Stomach (tissue), 9 donors: ENCODE measurements around the gene GLIS2. TPM values are rescaled to one million over a fixed set of nuclear protein-coding genes. Genes with fewer than 3 reads are reported as not detected.

ENCODE experiments used
- DNase-seq, 2 donors: peaks; one replicate each; pipeline versions ENCODE4 v3.0.0 to v3.0.0-alpha.2; 2013 to 2019
- H3K27ac ChIP-seq, 5 donors: fragments of 200-600 bp in 4 of 5; sonication (generic) in 4 of 5; one replicate each; pipeline ENCODE4 v1.5.1; 2013 to 2019; ENCODE audit warnings: mild to moderate bottlenecking in 1 of 5, moderate library complexity in 1 of 5
- H3K27me3 ChIP-seq, 3 donors: fragments of 200-600 bp; sonication (generic); one replicate each; pipeline ENCODE4 v1.5.1; 2017 to 2019; ENCODE audit warnings: mixed run types in 1 of 3
- H3K36me3 ChIP-seq, 4 donors: fragments of 200-600 bp; sonication (generic); 1 replicate in 3 of 4; 2 replicates in 1 of 4; pipeline ENCODE4 v1.5.1; 2016 to 2019
- H3K4me1 ChIP-seq, 4 donors: fragments of 200-600 bp; sonication (generic); one replicate each; pipeline ENCODE4 v1.5.1; 2016 to 2019
- H3K4me3 ChIP-seq, 4 donors: fragments of 200-600 bp; sonication (generic) in 3 of 4; one replicate each; pipeline ENCODE4 v1.5.1; 2016 to 2019; ENCODE audit warnings: mild to moderate bottlenecking in 1 of 4
- H3K9me3 ChIP-seq, 4 donors: fragments of 200-600 bp; sonication (generic); one replicate each; pipeline ENCODE4 v1.5.1; 2016 to 2019
- EP300 ChIP-seq: sonication (generic); formaldehyde crosslinking; IDR thresholded peaks from one replicate; pipeline ENCODE4 v1.6.1; 2017; ENCODE audit warnings: antibody characterized with exemption
- POLR2A ChIP-seq, 4 donors: fragments of 450-650 bp; IDR thresholded peaks; one replicate each; pipeline ENCODE4 v1.6.1; 2016; ENCODE audit warnings: antibody characterized with exemption in 4 of 4, control low read depth in 2 of 4, mild to moderate bottlenecking in 1 of 4, moderate library complexity in 1 of 4
- POLR2AphosphoS5 ChIP-seq, 3 donors: sonication (generic); formaldehyde crosslinking; IDR thresholded peaks; one replicate each; pipeline ENCODE4 v1.6.1; 2016; ENCODE audit warnings: antibody characterized with exemption in 3 of 3
- WGBS, 5 donors: extraction: QIAGEN DNeasy Blood & Tissue Kit in 3 of 5; methylation state at CpG; one replicate each; pipeline versions ENCODE4 v1.1.5 to v1.1.7; 2013 to 2018; 5-methylcytosine and 5-hydroxymethylcytosine counted together
- intact Hi-C: fragments of 100-400 bp; cut with DNase I; formaldehyde crosslinking; loops from one replicate; pipeline ENCODE4 v1.15.1; 2023; ENCODE audit warnings: low total_unique reads
- polyA plus RNA-seq, 3 donors: library from polyadenylated mRNA; stranded (reverse); fragments of 200-250 nt; gene quantifications; one replicate each; pipeline ENCODE4 v1.2.3, GENCODE V29; 2013
- total RNA-seq, 5 donors: library from RNA; depleted of rRNA; stranded (reverse); fragments of >200 nt; gene quantifications; one replicate each; pipeline versions ENCODE4 v1.1.0 to v1.2.3, GENCODE V29; 2014 to 2016
- TF ChIP-seq, protein P1 (sequence below), 7 experiments: fragments of 450-650 bp in 4 of 7; fragments of 200-600 bp in 3 of 7; sonication (generic) in 3 of 7; IDR thresholded peaks; one replicate each; pipeline ENCODE4 v1.5.1; 2016 to 2019; ENCODE audit warnings: antibody characterized with exemption in 7 of 7, control low read depth in 2 of 7, mild to moderate bottlenecking in 1 of 7
- donor health status: healthy with polysubstance abuse.
- donor health status: Bipolar disorder and iron deficiency.
- donor health status: healthy.

The GLIS2 gene
- total and polyA plus RNA-seq, 8 donors = 3.2 to 21.0 (median 5.2) TPM

DNA sequence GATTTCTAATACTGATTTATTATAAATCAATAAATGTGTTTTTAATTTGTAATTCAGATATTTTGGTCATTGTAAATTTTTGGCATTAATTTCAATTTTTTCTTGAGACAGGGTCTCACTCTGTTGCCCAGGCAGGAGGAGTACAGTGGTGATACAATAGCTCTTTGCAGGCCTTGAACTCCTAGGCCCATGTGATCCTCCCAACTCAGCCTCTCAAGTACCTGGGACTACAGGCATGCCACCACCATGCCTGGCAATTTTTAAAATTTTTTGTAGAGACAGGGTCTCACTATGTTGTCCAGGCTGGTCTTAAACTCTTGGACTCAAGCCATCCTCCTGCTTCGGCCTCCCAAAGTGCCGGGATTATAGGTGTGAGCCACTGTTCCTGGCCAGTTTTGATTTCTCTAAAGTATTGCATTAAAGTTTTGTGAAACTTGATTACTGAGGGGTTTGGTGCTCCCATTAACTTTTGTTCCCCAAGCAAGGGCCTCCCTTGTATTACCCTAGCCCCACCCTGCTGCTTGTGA, 37.8 kb upstream of the GLIS2 start:
- Histone ChIP-seq H3K9me3 (no peaks in the 10 kb centered on the region), H3K27ac (no peak overlapping the region), H3K4me3 (no peak overlapping the region), H3K36me3 (no peaks in the 10 kb centered on the region), H3K27me3 (peaks cover 0 to 2% (median 0%) of the 10 kb centered on the region in 3 donors), H3K4me1 (peaks cover 0 to 14% (median 13%) of the 10 kb centered on the region in 4 donors)
- no peak for DNase-seq
- TF ChIP-seq POLR2A (IDR thresholded peaks at IDR 0.05) (no peak), POLR2AphosphoS5 (IDR thresholded peaks at IDR 0.05) (no peak), EP300 (no peak)
- TF ChIP-seq, protein P1, sequence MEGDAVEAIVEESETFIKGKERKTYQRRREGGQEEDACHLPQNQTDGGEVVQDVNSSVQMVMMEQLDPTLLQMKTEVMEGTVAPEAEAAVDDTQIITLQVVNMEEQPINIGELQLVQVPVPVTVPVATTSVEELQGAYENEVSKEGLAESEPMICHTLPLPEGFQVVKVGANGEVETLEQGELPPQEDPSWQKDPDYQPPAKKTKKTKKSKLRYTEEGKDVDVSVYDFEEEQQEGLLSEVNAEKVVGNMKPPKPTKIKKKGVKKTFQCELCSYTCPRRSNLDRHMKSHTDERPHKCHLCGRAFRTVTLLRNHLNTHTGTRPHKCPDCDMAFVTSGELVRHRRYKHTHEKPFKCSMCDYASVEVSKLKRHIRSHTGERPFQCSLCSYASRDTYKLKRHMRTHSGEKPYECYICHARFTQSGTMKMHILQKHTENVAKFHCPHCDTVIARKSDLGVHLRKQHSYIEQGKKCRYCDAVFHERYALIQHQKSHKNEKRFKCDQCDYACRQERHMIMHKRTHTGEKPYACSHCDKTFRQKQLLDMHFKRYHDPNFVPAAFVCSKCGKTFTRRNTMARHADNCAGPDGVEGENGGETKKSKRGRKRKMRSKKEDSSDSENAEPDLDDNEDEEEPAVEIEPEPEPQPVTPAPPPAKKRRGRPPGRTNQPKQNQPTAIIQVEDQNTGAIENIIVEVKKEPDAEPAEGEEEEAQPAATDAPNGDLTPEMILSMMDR (IDR thresholded peaks at IDR 0.05) = no peak
- intact Hi-C loops = no loop called here
- WGBS, 5 donors = 92 to 97% (median 96%) methylated on average over 2 of the region's 2 CpGs

DNA sequence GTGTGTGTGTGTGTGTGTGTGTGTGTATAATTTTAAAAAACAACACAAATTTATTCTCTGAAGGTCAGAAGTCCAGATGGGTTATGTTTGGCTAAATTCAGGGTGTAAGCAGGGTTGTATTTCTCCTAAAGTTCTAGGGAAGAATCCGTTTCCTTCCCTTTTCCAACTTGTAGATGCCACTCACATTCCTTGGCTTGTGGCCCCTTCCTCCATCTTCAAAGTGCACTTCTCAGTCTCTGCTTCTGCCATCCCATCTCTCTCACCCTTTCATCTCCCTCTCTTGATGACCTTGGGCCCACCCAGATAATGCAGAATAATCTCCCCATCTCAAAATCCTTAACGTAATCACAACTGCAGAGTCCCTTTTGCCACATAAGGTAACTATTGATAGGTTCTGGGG, 35.2 kb upstream of the GLIS2 start:
- intact Hi-C loops = no loop called here
- H3K4me1 ChIP-seq = no peaks in the 10 kb centered on the region
- TF ChIP-seq POLR2A (IDR thresholded peaks at IDR 0.05) (no peak), EP300 (no peak), POLR2AphosphoS5 (IDR thresholded peaks at IDR 0.05) (no peak)
- TF ChIP-seq, protein P1 (IDR thresholded peaks at IDR 0.05) = no peak
- H3K9me3 ChIP-seq = no peaks in the 10 kb centered on the region
- H3K4me3 ChIP-seq = no peak overlapping the region
- peaks cover 0 to 11% (median 0%) of the 10 kb centered on the region in 3 donors for H3K27me3 ChIP-seq
- H3K36me3 ChIP-seq = no peaks in the 10 kb centered on the region
- no peak for DNase-seq
- H3K27ac ChIP-seq = no peak overlapping the region
- whole genome bisulfite sequencing, 5 donors = 95 to 98% (median 95%) methylated on average over 2 of the region's 2 CpGs

DNA sequence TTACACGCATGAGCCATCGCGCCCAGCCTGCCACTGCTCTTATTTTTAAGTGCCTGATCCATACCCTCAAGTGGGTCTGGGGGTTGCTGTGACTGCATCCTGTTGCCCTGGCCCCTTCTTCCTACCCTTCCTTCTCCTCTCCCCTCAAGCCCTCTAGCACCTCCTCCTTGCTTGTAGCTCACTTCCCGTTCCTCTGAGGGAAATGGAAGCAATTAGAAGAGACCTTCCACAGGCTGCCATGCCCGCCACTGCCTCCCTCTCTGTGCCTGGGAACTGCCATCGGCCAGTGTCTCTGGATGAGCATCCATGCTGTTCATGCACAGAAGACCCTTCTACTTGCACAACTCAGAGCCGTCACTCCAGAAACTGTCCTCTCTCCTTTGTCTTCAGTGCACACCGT, 32.4 kb upstream of the GLIS2 start:
- intact Hi-C loops = no loop called here
- Histone ChIP-seq H3K4me3 (no peak overlapping the region), H3K36me3 (no peaks in the 10 kb centered on the region), H3K4me1 (peaks cover 4 to 5% (median 5%) of the 10 kb centered on the region in 4 donors), H3K27ac (no peak overlapping the region), H3K27me3 (peaks cover 0 to 11% (median 0%) of the 10 kb centered on the region in 3 donors), H3K9me3 (no peaks in the 10 kb centered on the region)
- no peak for DNase-seq
- 75 to 84% (median 80%) methylated on average over 8 of the region's 8 CpGs for whole genome bisulfite sequencing, 5 donors
- TF ChIP-seq POLR2AphosphoS5 (IDR thresholded peaks at IDR 0.05) = no peak
- TF ChIP-seq, protein P1 (IDR thresholded peaks at IDR 0.05) = no peak
- no peak for TF ChIP-seq POLR2A (IDR thresholded peaks at IDR 0.05)
- TF ChIP-seq EP300 = no peak

DNA sequence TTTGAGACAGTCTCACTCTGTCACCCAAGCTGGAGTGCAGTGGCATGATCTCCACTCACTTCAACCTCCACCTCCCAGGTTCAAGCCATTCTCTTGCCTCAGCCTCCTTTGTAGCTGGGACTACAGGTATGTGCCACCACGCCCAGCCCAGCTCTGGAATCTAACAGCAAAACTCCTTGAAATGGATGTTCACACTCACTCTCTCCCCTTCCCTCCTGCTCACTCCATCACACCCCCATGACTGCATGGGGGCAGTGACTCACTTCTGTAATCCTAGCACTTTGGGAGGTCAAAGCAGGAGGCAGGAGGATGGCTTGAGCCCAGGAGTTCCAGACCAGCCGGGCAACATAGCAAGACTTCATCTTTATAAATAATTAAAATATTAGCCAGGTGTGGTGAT, 31.9 kb upstream of the GLIS2 start:
- peaks cover 6 to 10% (median 9%) of the 10 kb centered on the region in 4 donors for H3K4me1 ChIP-seq
- no peak for DNase-seq
- H3K27me3 ChIP-seq = peaks cover 0 to 11% (median 0%) of the 10 kb centered on the region in 3 donors
- WGBS, 5 donors = 68 to 84% (median 71%) methylated on average over 2 of the region's 2 CpGs
- H3K27ac ChIP-seq = no peak overlapping the region
- H3K4me3 ChIP-seq = no peak overlapping the region
- TF ChIP-seq POLR2AphosphoS5 (IDR thresholded peaks at IDR 0.05) (no peak), EP300 (no peak), POLR2A (IDR thresholded peaks at IDR 0.05) (no peak)
- TF ChIP-seq, protein P1 (IDR thresholded peaks at IDR 0.05) = no peak
- no peaks in the 10 kb centered on the region for H3K36me3 ChIP-seq
- intact Hi-C loops = no loop called here
- no peaks in the 10 kb centered on the region for H3K9me3 ChIP-seq
